Neural progenitor cell (in vitro differentiated cells): ENCODE results near the gene SUN1. TPM values are rescaled to one million over a fixed set of nuclear protein-coding genes. Genes with fewer than 3 reads are reported as not detected.
"Not testable (repeated sequence)": the region's sequence is repeated elsewhere in the genome, so short reads cannot be mapped to it uniquely, and the experiment has no call there.

Experiments used
- DNase-seq: peaks from one replicate; pipeline ENCODE4 v3.0.0-alpha.2; 2016; ENCODE audit warnings: low spot score
- H2AFZ ChIP-seq: fragments of 200-600 bp; sonication (generic); replicated peaks from 2 replicates; pipeline ENCODE4 v1.6.1; 2016; ENCODE audit warnings: antibody characterized with exemption
- H3F3A ChIP-seq: fragments of 200-600 bp; sonication (generic); 2 replicates; pipeline ENCODE4 v1.6.1; 2016; ENCODE audit warnings: antibody characterized with exemption, low read depth
- H3K27ac ChIP-seq: fragments of 200-600 bp; sonication (generic); 2 replicates; pipeline ENCODE4 v1.5.1; 2016; ENCODE audit warnings: mild to moderate bottlenecking
- H3K27me3 ChIP-seq: fragments of 200-600 bp; sonication (generic); 2 replicates; pipeline ENCODE4 v1.6.1; 2016; ENCODE audit warnings: mild to moderate bottlenecking, moderate library complexity
- H3K36me3 ChIP-seq: fragments of 200-600 bp; sonication (generic); 2 replicates; pipeline ENCODE4 v1.5.1; 2016
- H3K4me1 ChIP-seq: fragments of 200-600 bp; sonication (generic); 2 replicates; pipeline ENCODE4 v1.6.1; 2016; ENCODE audit warnings: mixed run types
- H3K4me2 ChIP-seq: fragments of 200-600 bp; sonication (generic); 2 replicates; pipeline ENCODE4 v1.6.1; 2016
- H3K4me3 ChIP-seq: fragments of 200-600 bp; sonication (generic); 2 replicates; pipeline ENCODE4 v1.5.1; 2016
- H3K79me2 ChIP-seq: fragments of 200-600 bp; sonication (generic); 2 replicates; pipeline ENCODE4 v1.6.1; 2016; ENCODE audit warnings: low read depth
- H3K9ac ChIP-seq: fragments of 200-600 bp; sonication (generic); 2 replicates; pipeline ENCODE4 v1.6.1; 2016
- H3K9me3 ChIP-seq: fragments of 200-600 bp; sonication (generic); 2 replicates; pipeline ENCODE4 v1.5.1; 2016; ENCODE audit warnings: low read depth
- H4K20me1 ChIP-seq: fragments of 200-600 bp; sonication (generic); 2 replicates; pipeline ENCODE4 v1.6.1; 2016; ENCODE audit warnings: low read depth
- H3K27ac Mint-ChIP-seq: 3 replicates; pipeline ENCODE4 v1.8.0; 2021; ENCODE audit warnings: mixed read lengths
- H3K27me3 Mint-ChIP-seq: 2 replicates; pipeline ENCODE4 v1.8.0; 2022; ENCODE audit warnings: low read depth, mild to moderate bottlenecking, inconsistent platforms, moderate library complexity, mixed read lengths; ENCODE audit not compliant: insufficient read depth
- H3K36me3 Mint-ChIP-seq: 3 replicates; pipeline ENCODE4 v1.8.0; 2021; ENCODE audit warnings: mixed read lengths
- H3K4me1 Mint-ChIP-seq: 3 replicates; pipeline ENCODE4 v1.8.0; 2021; ENCODE audit warnings: mixed read lengths
- H3K4me3 Mint-ChIP-seq: 3 replicates; pipeline ENCODE4 v1.8.0; 2021; ENCODE audit warnings: mild to moderate bottlenecking, moderate library complexity, mixed read lengths
- H3K9me3 Mint-ChIP-seq: 3 replicates; pipeline ENCODE4 v1.8.0; 2020; ENCODE audit warnings: mixed read lengths
- EZH2 ChIP-seq: fragments of 200-600 bp; sonication (generic); IDR thresholded peaks from 2 replicates; pipeline ENCODE4 v1.6.1; 2017; ENCODE audit warnings: antibody characterized with exemption, mild to moderate bottlenecking, moderate library complexity
- EZH2phosphoT487 ChIP-seq: fragments of 200-600 bp; sonication (generic); IDR thresholded peaks from 2 replicates; pipeline ENCODE4 v1.6.1; 2017; ENCODE audit warnings: antibody characterized with exemption
- total RNA-seq: library from RNA; depleted of rRNA; stranded (reverse); fragments of >200 nt; gene quantifications from 2 replicates; pipeline ENCODE4 v1.2.3, GENCODE V29; 2015; ENCODE audit warnings: low replicate concordance
- TF ChIP-seq, protein P1 (sequence below): fragments of 200-600 bp; sonication (generic); IDR thresholded peaks from 2 replicates; pipeline ENCODE4 v1.5.1; 2017; ENCODE audit warnings: antibody characterized with exemption, mild to moderate bottlenecking

The SUN1 gene
- total RNA-seq, 1 donor from 2014 or later = 104 TPM

DNA sequence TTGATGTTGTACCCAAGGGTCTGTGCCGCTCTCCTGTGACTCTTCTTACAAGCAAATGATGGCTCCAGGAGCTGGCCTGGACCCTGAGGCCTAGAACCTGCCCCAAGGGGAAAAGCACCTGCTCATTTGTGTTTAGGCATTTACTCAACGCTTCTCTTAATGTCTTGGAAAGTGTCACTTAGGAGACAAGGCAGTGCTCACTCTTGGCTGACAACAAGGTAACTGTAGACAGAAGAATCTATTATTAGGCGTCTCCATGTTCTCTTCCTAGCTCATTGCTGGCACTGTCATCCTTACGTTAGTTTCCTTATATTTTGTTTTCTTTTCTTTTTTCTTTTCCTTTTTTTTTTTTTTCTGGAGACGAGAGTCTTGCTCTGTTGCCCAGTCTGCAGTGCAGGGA, 38.1 kb upstream of the SUN1 start:
- H3K27me3 Mint-ChIP-seq = no peaks in the 10 kb centered on the region
- Histone ChIP-seq H3K4me1 (no peaks in the 10 kb centered on the region), H3K27ac (no peak overlapping the region), H3K9me3 (no peaks in the 10 kb centered on the region), H3K27me3 (no peaks in the 10 kb centered on the region), H2AFZ (no peak overlapping the region), H3K4me3 (no peak overlapping the region), H3K4me2 (no peak overlapping the region), H4K20me1 (no peaks in the 10 kb centered on the region), H3F3A (no peaks in the 10 kb centered on the region), H3K36me3 (no peaks in the 10 kb centered on the region), H3K9ac (no peak overlapping the region), H3K79me2 (no peaks in the 10 kb centered on the region)
- no peak overlapping the region for H3K27ac Mint-ChIP-seq
- no peak overlapping the region for H3K4me3 Mint-ChIP-seq
- TF ChIP-seq EZH2phosphoT487 = no peak
- no peak for DNase-seq
- H3K36me3 Mint-ChIP-seq = peaks cover 12% of the 10 kb centered on the region
- no peaks in the 10 kb centered on the region for H3K4me1 Mint-ChIP-seq
- peaks cover 2% of the 10 kb centered on the region for H3K9me3 Mint-ChIP-seq

DNA sequence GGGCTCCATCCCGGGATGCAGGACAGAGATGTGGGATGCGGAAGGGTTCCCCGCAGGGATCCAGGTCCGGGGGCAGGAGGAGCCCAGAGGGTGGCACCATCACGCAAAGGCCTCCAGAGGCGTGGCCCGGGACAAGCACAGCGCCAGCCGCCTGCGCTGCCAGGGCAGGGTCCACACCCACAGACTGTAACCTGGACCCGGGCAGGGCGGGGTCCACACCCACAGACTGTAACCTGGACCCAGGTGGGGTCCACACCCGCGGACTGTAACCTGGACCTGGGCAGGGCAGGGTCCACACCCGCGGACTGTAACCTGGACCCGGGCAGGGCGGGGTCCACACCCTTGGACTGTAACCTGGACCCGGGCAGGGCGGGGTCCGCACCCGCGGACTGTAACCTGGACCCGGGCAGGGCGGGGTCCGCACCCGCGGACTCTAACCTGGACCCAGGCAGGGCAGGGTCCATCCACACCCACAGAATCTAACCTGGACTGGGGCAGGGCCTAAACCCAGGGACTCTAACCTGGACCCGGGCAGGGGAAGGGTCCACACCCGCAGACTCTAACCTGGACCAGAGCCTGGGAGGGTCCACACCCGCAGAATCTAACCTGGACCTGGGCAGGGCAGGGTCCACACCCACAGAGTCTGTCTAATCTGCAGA, 37.5 kb upstream of the SUN1 start:
- no peaks in the 10 kb centered on the region for H3K9me3 ChIP-seq
- no peak overlapping the region for H3K27ac ChIP-seq
- no peaks in the 10 kb centered on the region for H3K36me3 ChIP-seq
- no peaks in the 10 kb centered on the region for H3K79me2 ChIP-seq
- Mint-ChIP-seq H3K27me3 (no peaks in the 10 kb centered on the region), H3K9me3 (peaks cover 3% of the 10 kb centered on the region), H3K36me3 (peaks cover 10% of the 10 kb centered on the region), H3K4me1 (no peaks in the 10 kb centered on the region), H3K4me3 (no peak overlapping the region), H3K27ac (no peak overlapping the region)
- no peaks in the 10 kb centered on the region for H3K4me1 ChIP-seq
- no peaks in the 10 kb centered on the region for H3F3A ChIP-seq
- no peak overlapping the region for H3K4me2 ChIP-seq
- H3K9ac ChIP-seq = no peak overlapping the region
- no peaks in the 10 kb centered on the region for H4K20me1 ChIP-seq
- H3K27me3 ChIP-seq = no peaks in the 10 kb centered on the region
- no peak overlapping the region for H2AFZ ChIP-seq
- H3K4me3 ChIP-seq = no peak overlapping the region
- no peak for DNase-seq
- no peak for TF ChIP-seq EZH2phosphoT487
- TF ChIP-seq EZH2 = no peak
- TF ChIP-seq, protein P1, sequence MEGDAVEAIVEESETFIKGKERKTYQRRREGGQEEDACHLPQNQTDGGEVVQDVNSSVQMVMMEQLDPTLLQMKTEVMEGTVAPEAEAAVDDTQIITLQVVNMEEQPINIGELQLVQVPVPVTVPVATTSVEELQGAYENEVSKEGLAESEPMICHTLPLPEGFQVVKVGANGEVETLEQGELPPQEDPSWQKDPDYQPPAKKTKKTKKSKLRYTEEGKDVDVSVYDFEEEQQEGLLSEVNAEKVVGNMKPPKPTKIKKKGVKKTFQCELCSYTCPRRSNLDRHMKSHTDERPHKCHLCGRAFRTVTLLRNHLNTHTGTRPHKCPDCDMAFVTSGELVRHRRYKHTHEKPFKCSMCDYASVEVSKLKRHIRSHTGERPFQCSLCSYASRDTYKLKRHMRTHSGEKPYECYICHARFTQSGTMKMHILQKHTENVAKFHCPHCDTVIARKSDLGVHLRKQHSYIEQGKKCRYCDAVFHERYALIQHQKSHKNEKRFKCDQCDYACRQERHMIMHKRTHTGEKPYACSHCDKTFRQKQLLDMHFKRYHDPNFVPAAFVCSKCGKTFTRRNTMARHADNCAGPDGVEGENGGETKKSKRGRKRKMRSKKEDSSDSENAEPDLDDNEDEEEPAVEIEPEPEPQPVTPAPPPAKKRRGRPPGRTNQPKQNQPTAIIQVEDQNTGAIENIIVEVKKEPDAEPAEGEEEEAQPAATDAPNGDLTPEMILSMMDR = no peak

DNA sequence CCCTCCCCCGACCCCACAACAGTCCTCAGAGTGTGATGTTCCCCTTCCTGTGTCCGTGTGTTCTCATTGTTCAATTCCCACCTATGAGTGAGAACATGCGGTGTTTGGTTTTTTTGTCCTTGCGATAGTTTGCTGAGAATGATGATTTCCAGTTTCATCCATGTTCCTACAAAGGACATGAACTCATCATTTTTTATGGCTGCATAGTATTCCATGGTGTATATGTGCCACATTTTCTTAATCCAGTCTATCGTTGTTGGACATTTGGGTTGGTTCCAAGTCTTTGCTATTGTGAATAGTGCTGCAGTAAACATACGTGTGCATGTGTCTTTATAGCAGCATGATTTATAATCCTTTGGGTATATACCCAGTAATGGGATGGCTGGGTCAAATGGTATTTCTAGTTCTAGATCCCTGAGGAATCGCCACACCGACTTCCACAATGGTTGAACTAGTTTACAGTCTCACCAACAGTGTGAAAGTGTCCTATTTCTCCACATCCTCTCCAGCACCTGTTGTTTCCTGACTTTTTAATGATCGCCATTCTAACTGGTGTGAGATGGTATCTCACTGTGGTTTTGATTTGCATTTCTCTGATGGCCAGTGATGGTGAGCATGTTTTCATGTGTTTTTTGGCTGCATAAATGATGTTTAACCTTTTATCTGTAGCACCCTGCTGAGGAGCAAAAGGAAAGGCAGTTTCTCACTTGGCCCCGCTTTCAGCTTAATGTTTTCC, 35.7 kb upstream of the SUN1 start:
- H3F3A ChIP-seq, H3K4me1 Mint-ChIP-seq, H3K9me3 ChIP-seq, H3K9me3 Mint-ChIP-seq, H3K4me3 Mint-ChIP-seq, H3K4me1 ChIP-seq, H3K4me3 ChIP-seq, H3K27me3 ChIP-seq, H3K27ac ChIP-seq, H3K4me2 ChIP-seq, H3K9ac ChIP-seq, H2AFZ ChIP-seq, DNase-seq, H3K79me2 ChIP-seq, H3K27me3 Mint-ChIP-seq, H4K20me1 ChIP-seq, H3K36me3 ChIP-seq, H3K27ac Mint-ChIP-seq: not testable (repeated sequence)
- H3K36me3 Mint-ChIP-seq = peaks cover 12% of the 10 kb centered on the region

DNA sequence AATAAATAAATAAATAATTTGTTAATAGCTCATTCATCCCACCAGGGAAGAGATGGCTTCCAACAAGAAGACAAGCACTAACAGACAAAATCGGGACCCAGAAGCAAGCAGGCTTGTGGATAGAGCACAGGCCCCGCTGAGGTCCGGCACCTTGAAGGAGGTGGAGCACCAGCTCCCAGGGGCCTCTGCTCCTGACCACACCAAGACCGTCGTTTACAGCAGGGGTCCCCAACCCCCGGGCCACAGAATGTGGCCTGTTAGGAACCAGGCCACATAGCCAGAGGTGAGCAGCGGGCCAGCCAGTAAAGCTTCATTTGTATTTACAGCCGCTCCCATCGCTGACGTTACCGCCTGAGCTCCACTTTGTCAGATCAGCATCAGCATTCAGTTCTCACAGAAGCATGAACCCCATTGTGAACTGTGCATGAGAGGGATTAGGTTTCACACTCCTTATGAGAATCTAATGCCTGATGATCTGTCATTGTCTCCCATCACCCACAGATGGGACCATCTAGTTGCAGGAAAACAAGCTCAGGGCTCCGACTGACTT, 33.3 kb upstream of the SUN1 start:
- Histone ChIP-seq H3K9me3 (no peaks in the 10 kb centered on the region), H4K20me1 (no peaks in the 10 kb centered on the region), H3K79me2 (no peaks in the 10 kb centered on the region), H3K36me3 (no peaks in the 10 kb centered on the region), H3K4me3 (no peak overlapping the region), H3F3A (no peaks in the 10 kb centered on the region), H3K9ac (no peak overlapping the region), H3K4me1 (peaks cover 3% of the 10 kb centered on the region), H3K27me3 (no peaks in the 10 kb centered on the region), H2AFZ (no peak overlapping the region), H3K4me2 (no peak overlapping the region), H3K27ac (no peak overlapping the region)
- Mint-ChIP-seq H3K36me3 (peaks cover 10% of the 10 kb centered on the region), H3K4me1 (peaks cover 3% of the 10 kb centered on the region), H3K4me3 (no peak overlapping the region), H3K27ac (no peak overlapping the region), H3K27me3 (no peaks in the 10 kb centered on the region), H3K9me3 (peaks cover 4% of the 10 kb centered on the region)
- no peak for DNase-seq
- no peak for TF ChIP-seq EZH2
- TF ChIP-seq, protein P1 = no peak
- no peak for TF ChIP-seq EZH2phosphoT487
